GM23248 (cell line): ENCODE data around the gene CCL11. TPM values are rescaled to one million over a fixed set of nuclear protein-coding genes. Genes with fewer than 3 reads are reported as not detected.

ENCODE experiments used
- DNase-seq: peaks from one replicate; pipeline ENCODE4 v3.0.0-alpha.2; 2015
- H2AFZ ChIP-seq: fragments of 200-600 bp; sonication (generic); 2 replicates; pipeline ENCODE4 v1.6.1; 2016; ENCODE audit warnings: antibody characterized with exemption
- H3F3A ChIP-seq: fragments of 200-600 bp; sonication (generic); 2 replicates; pipeline ENCODE4 v1.6.1; 2016; ENCODE audit warnings: mild to moderate bottlenecking, antibody characterized with exemption, mixed run types; ENCODE audit not compliant: insufficient read depth
- H3K27ac ChIP-seq: fragments of 200-600 bp; sonication (generic); 2 replicates; pipeline ENCODE4 v1.5.1; 2016; ENCODE audit warnings: mild to moderate bottlenecking
- H3K27me3 ChIP-seq: fragments of 200-600 bp; sonication (generic); replicated peaks from 2 replicates; pipeline ENCODE4 v1.6.1; 2016; ENCODE audit warnings: mild to moderate bottlenecking; ENCODE audit not compliant: insufficient read depth
- H3K36me3 ChIP-seq: fragments of 200-600 bp; sonication (generic); 2 replicates; pipeline ENCODE4 v1.6.1; 2016; ENCODE audit warnings: low read depth, mild to moderate bottlenecking
- H3K4me1 ChIP-seq: fragments of 200-600 bp; sonication (generic); 2 replicates; pipeline ENCODE4 v1.6.1; 2016; ENCODE audit warnings: mild to moderate bottlenecking; ENCODE audit not compliant: insufficient read depth
- H3K4me2 ChIP-seq: fragments of 200-600 bp; sonication (generic); one replicate; pipeline ENCODE4 v1.6.1; 2016; ENCODE audit warnings: mild to moderate bottlenecking; ENCODE audit not compliant: unreplicated experiment
- H3K4me3 ChIP-seq: fragments of 200-600 bp; sonication (generic); 2 replicates; pipeline ENCODE4 v1.5.1; 2016; ENCODE audit warnings: mild to moderate bottlenecking
- H3K79me2 ChIP-seq: fragments of 200-600 bp; sonication (generic); 2 replicates; pipeline ENCODE4 v1.6.1; 2016; ENCODE audit warnings: mild to moderate bottlenecking; ENCODE audit not compliant: insufficient read depth
- H3K9ac ChIP-seq: fragments of 200-600 bp; sonication (generic); 2 replicates; pipeline ENCODE4 v1.6.1; 2016; ENCODE audit warnings: mild to moderate bottlenecking
- H3K9me2 ChIP-seq: fragments of 200-600 bp; sonication (generic); 2 replicates; pipeline ENCODE4 v1.6.1; 2016; ENCODE audit warnings: mixed run types, mild to moderate bottlenecking, moderate library complexity; ENCODE audit not compliant: insufficient read depth
- H3K9me3 ChIP-seq: fragments of 200-600 bp; sonication (generic); one replicate; pipeline ENCODE4 v1.6.1; 2017; ENCODE audit warnings: low read depth
- H4K20me1 ChIP-seq: fragments of 200-600 bp; sonication (generic); 2 replicates; pipeline ENCODE4 v1.6.0; 2016; ENCODE audit not compliant: insufficient read depth
- EZH2 ChIP-seq: fragments of 200-600 bp; sonication (generic); IDR thresholded peaks from 2 replicates; pipeline ENCODE4 v1.6.1; 2018; ENCODE audit warnings: antibody characterized with exemption, mild to moderate bottlenecking; ENCODE audit not compliant: insufficient read depth, poor library complexity, severe bottlenecking
- EZH2phosphoT487 ChIP-seq: fragments of 200-600 bp; sonication (generic); IDR thresholded peaks from 2 replicates; pipeline ENCODE4 v1.6.1; 2018; ENCODE audit warnings: antibody characterized with exemption, moderate library complexity, mild to moderate bottlenecking, low read depth; ENCODE audit not compliant: insufficient read depth
- WGBS, 2 experiments: methylation state at CpG; one replicate each; pipeline ENCODE4 v1.1.6; 2015 to 2017; ENCODE audit warnings: low lambda C conversion rate in 2 of 2, low coverage in 1 of 2; ENCODE audit errors: missing lambda C conversion rate in 2 of 2; 5-methylcytosine and 5-hydroxymethylcytosine counted together
- in situ Hi-C: fragments of 300-500 bp; cut with MboI; formaldehyde crosslinking; loops from 2 replicates; pipeline ENCODE4 v1.15.0; 2020
- polyA plus RNA-seq: library from polyadenylated mRNA; unstranded; fragments of >200 nt; fragmentation: Nextera tagmentation; extraction: Ambion mirVana; gene quantifications from 2 replicates; pipeline ENCODE4 v1.2.1, GENCODE V29; 2016
- total RNA-seq: library from RNA; depleted of rRNA; stranded (reverse); fragments of >200 nt; shearing (Covaris generic); gene quantifications from 2 replicates; pipeline ENCODE4 v1.2.3, GENCODE V29; 2014

CCL11 gene
- total and polyA plus RNA-seq, 2 experiments from 2014 or later: not detected

GRCh38 chr17:34246881-34247280 lies 38.7 kb upstream of the CCL11 start:
- TF ChIP-seq EZH2phosphoT487 (no peak), EZH2 (no peak)
- Histone ChIP-seq H3K27me3 (no peaks in the 10 kb centered on the region), H3F3A (peaks cover 27% of the 10 kb centered on the region), H3K4me3 (no peak overlapping the region), H3K9ac (no peak overlapping the region), H3K36me3 (no peaks in the 10 kb centered on the region), H3K79me2 (no peaks in the 10 kb centered on the region), H3K4me2 (no peak overlapping the region), H3K9me3 (no peaks in the 10 kb centered on the region), H3K27ac (no peak overlapping the region), H2AFZ (no peak overlapping the region), H4K20me1 (no peaks in the 10 kb centered on the region), H3K4me1 (peaks cover 39% of the 10 kb centered on the region), H3K9me2 (no peaks in the 10 kb centered on the region)
- 93 to 99% methylated on average over 3 of the region's 3 CpGs for WGBS, 2 experiments
- no peak for DNase-seq
- in situ Hi-C loops: no loop called here

- Histone ChIP-seq H3K9ac (peak overlapping the region; percentile 33; the same call in 1 of the 2 replicates), H2AFZ (no peak overlapping the region), H3K36me3 (no peaks in the 10 kb centered on the region), H3K4me2 (peak overlapping the region; percentile 53), H4K20me1 (no peaks in the 10 kb centered on the region), H3K27ac (peak overlapping the region; percentile 65), H3F3A (peaks cover 44% of the 10 kb centered on the region), H3K9me3 (no peaks in the 10 kb centered on the region), H3K4me1 (peaks cover 56% of the 10 kb centered on the region), H3K4me3 (no peak overlapping the region), H3K79me2 (no peaks in the 10 kb centered on the region), H3K27me3 (no peaks in the 10 kb centered on the region), H3K9me2 (no peaks in the 10 kb centered on the region)
- TF ChIP-seq EZH2phosphoT487: no peak
- in situ Hi-C loops: no loop called here
- WGBS, 2 experiments: 34 to 40% methylated on average over 6 of the region's 6 CpGs
- DNase-seq: peak; percentile 86
Measured at GRCh38 chr17:34248511-34249024, 37.0 kb upstream of the CCL11 start.

DNA sequence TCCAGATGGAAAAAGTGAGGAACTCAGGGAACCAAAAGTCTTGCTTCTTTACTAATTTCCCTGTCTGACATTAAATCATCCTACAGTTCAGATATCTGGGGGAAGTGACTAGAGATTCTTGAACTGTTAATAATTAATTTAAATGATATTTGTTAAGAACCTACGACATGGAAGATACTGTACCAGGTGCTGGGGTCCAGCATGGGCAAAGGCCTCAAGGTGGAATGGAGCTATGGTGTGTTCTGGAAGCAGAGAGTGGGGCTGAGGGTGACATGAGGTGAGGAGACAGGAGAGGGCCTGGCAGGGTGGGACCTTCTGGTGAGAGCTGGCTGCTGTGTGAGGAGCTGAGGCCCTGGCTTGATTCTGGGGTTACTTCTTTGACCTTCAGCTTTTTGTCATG lies 36.5 kb upstream of the CCL11 start:
- Histone ChIP-seq H3K4me1 (peaks cover 61% of the 10 kb centered on the region), H3K27ac (peak overlapping the region; percentile 65), H3K9ac (peak overlapping the region; percentile 33; the same call in 1 of the 2 replicates), H3F3A (peaks cover 49% of the 10 kb centered on the region), H3K4me3 (no peak overlapping the region), H3K36me3 (no peaks in the 10 kb centered on the region), H4K20me1 (no peaks in the 10 kb centered on the region), H3K9me2 (no peaks in the 10 kb centered on the region), H3K27me3 (no peaks in the 10 kb centered on the region), H2AFZ (no peak overlapping the region), H3K9me3 (no peaks in the 10 kb centered on the region), H3K79me2 (no peaks in the 10 kb centered on the region), H3K4me2 (peak overlapping the region; percentile 53)
- no peak for DNase-seq
- TF ChIP-seq EZH2: no peak
- no peak for TF ChIP-seq EZH2phosphoT487
- in situ Hi-C loops: no loop called here
- 83 to 94% methylated on average over 1 of the region's 1 CpG for WGBS, 2 experiments

DNA sequence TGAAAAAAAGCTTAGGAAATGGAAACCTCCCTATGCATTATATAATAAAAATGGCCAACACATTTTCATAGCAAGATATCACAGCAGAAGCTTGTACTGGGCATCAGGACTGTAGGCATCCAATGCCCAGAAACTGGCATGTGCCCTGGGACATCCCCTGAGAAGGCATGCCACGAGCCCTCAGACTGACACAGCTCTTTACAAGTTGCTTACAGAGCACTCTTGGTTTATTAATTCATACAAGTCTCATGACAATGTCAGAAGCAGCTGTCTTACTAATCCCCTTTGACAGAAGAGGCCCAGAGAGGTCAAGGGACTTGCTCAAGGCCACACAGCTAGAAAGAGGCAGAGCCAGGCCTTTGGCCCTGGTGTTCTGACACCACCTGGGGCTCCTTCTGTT lies 36.1 kb upstream of the CCL11 start:
- DNase-seq: no peak
- peak overlapping the region; percentile 65; the same call in 1 of the 2 replicates for H3K27ac ChIP-seq
- in situ Hi-C loops: no loop called here
- H3K79me2 ChIP-seq: no peaks in the 10 kb centered on the region
- no peaks in the 10 kb centered on the region for H3K36me3 ChIP-seq
- H4K20me1 ChIP-seq: no peaks in the 10 kb centered on the region
- TF ChIP-seq EZH2phosphoT487 (no peak), EZH2 (no peak)
- 77 to 84% methylated on average over 1 of the region's 1 CpG for WGBS, 2 experiments
- no peaks in the 10 kb centered on the region for H3K9me3 ChIP-seq
- H3K4me1 ChIP-seq: peaks cover 64% of the 10 kb centered on the region
- no peak overlapping the region for H3K9ac ChIP-seq
- H3K27me3 ChIP-seq: no peaks in the 10 kb centered on the region
- no peak overlapping the region for H3K4me3 ChIP-seq
- peak overlapping the region; percentile 53 for H3K4me2 ChIP-seq
- peaks cover 53% of the 10 kb centered on the region for H3F3A ChIP-seq
- H2AFZ ChIP-seq: no peak overlapping the region
- H3K9me2 ChIP-seq: no peaks in the 10 kb centered on the region

DNA sequence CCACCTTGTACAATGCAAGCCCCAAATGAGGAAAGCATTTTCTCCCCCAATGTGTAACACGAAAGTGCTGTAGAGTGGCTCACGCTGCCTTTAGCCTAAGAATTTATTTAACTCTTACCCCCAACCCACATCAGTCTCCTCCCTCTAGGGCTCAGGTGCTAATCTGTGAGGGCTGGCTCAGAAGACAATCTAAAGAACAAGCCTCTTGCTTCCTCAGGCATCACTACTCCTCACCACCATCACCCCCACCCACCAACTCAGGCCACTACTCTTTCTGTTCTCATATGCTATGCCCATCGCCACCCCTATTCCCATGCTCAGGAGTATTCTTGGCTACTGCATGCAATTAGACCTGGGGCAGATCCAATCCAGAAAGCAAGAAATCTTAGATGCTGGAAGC lies 34.4 kb upstream of the CCL11 start:
- no peaks in the 10 kb centered on the region for H3K36me3 ChIP-seq
- H3K9me3 ChIP-seq: no peaks in the 10 kb centered on the region
- H3K9me2 ChIP-seq: no peaks in the 10 kb centered on the region
- whole genome bisulfite sequencing, 2 experiments: 96 to 98% methylated on average over 3 of the region's 3 CpGs
- H3K27me3 ChIP-seq: no peaks in the 10 kb centered on the region
- no peak overlapping the region for H2AFZ ChIP-seq
- in situ Hi-C loops: no loop called here
- no peak overlapping the region for H3K27ac ChIP-seq
- DNase-seq: no peak
- H3K4me1 ChIP-seq: peaks cover 75% of the 10 kb centered on the region
- H3K79me2 ChIP-seq: no peaks in the 10 kb centered on the region
- TF ChIP-seq EZH2phosphoT487 (no peak), EZH2 (no peak)
- H3K4me2 ChIP-seq: no peak overlapping the region
- H4K20me1 ChIP-seq: no peaks in the 10 kb centered on the region
- H3F3A ChIP-seq: peaks cover 70% of the 10 kb centered on the region
- no peak overlapping the region for H3K4me3 ChIP-seq
- H3K9ac ChIP-seq: no peak overlapping the region
